GM18499 (cell line): Measurements from ENCODE around the gene DNAJB6.

Experiments used
- ATAC-seq: cut with Tn5 transposase; IDR thresholded peaks from one replicate; pipeline ENCODE4 v1.9.1; 2021; ENCODE audit warnings: moderate number of reproducible peaks; ENCODE audit not compliant: insufficient read depth, unreplicated experiment

The DNAJB6 gene

GRCh38 chr7:157336383-157337315 lies at the start of gene DNAJB6:
DNAJB6 (plus strand) TSS chr7:157337004; CDS start chr7:157358573, 21,569 bp downstream.
- ATAC-seq = peak; percentile 45

- no peak for ATAC-seq
Observed at GRCh38 chr7:157291404-157292080, 45.3 kb upstream of the DNAJB6 start.

GRCh38 chr7:157292258-157292657 lies 44.5 kb upstream of the DNAJB6 start:
- no peak for ATAC-seq

GRCh38 chr7:157292770-157293412 lies 43.9 kb upstream of the DNAJB6 start:
- ATAC-seq = no peak

- no peak for ATAC-seq
Observed at GRCh38 chr7:157293413-157293788, 43.4 kb upstream of the DNAJB6 start.

- no peak for ATAC-seq
Observed at GRCh38 chr7:157294773-157295172, 42.0 kb upstream of the DNAJB6 start.

- no peak for ATAC-seq
Observed at GRCh38 chr7:157295338-157295737, 41.5 kb upstream of the DNAJB6 start.

- ATAC-seq = no peak
Observed at GRCh38 chr7:157297185-157297584, 39.6 kb upstream of the DNAJB6 start.

- no peak for ATAC-seq
Observed at GRCh38 chr7:157299317-157299612, 37.5 kb upstream of the DNAJB6 start.

GRCh38 chr7:157299613-157300368 lies 37.0 kb upstream of the DNAJB6 start:
- no peak for ATAC-seq

GRCh38 chr7:157300369-157300825 lies 36.4 kb upstream of the DNAJB6 start:
- no peak for ATAC-seq

GRCh38 chr7:157301610-157302120 lies 35.1 kb upstream of the DNAJB6 start:
- no peak for ATAC-seq

- no peak for ATAC-seq
Observed at GRCh38 chr7:157306846-157307838, 29.7 kb upstream of the DNAJB6 start.

GRCh38 chr7:157309988-157310668 lies 26.7 kb upstream of the DNAJB6 start:
- ATAC-seq = no peak

GRCh38 chr7:157310676-157311185 lies 26.1 kb upstream of the DNAJB6 start:
- no peak for ATAC-seq

- ATAC-seq = no peak
Observed at GRCh38 chr7:157312941-157313340, 23.9 kb upstream of the DNAJB6 start.

GRCh38 chr7:157313645-157314044 lies 23.2 kb upstream of the DNAJB6 start:
- no peak for ATAC-seq

- ATAC-seq = no peak
Observed at GRCh38 chr7:157318015-157318706, 18.6 kb upstream of the DNAJB6 start.
